HG03045 (cell line): ENCODE results near the gene ATP2C1.
"Not testable (repeated sequence)": the region's sequence is repeated elsewhere in the genome, so short reads cannot be mapped to it uniquely, and the experiment has no call there.

ENCODE experiments used
- ATAC-seq: cut with Tn5 transposase; IDR thresholded peaks from one replicate; pipeline ENCODE4 v1.9.1; 2021; ENCODE audit warnings: mild to moderate bottlenecking, moderate library complexity; ENCODE audit not compliant: unreplicated experiment

Gene ATP2C1

GRCh38 chr3:131033480-131034080 is 139.7 kb downstream of the ATP2C1 start:
- no peak for ATAC-seq

DNA sequence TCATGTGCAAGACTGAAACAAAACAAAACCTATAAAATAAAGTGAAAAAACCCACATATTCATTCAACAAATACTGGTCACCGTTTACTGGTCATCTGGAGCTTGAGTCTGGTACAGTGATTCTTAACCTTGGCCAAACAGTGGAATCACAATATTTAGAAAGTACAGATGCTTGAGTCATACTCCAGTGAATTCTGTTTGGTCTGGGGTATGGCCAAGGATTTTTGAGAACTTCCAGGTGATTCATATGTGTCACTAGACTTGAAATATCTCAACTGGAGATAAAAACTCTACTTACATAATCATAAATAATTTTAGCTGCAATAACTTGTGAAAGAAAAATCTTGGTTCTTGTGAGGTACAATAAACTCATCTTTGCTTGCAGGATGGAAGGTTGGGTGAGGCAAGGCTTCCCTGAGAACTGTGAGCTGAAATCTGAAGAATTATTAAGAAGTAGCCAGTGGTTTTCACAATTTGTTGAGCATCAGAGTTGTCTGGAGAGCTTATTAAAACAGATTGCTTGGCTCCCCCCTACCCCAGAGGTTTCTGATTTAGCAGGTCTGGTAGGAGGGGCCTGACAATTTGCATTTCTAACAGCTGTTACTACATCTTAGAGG is 142.4 kb downstream of the ATP2C1 start:
- no peak for ATAC-seq

DNA sequence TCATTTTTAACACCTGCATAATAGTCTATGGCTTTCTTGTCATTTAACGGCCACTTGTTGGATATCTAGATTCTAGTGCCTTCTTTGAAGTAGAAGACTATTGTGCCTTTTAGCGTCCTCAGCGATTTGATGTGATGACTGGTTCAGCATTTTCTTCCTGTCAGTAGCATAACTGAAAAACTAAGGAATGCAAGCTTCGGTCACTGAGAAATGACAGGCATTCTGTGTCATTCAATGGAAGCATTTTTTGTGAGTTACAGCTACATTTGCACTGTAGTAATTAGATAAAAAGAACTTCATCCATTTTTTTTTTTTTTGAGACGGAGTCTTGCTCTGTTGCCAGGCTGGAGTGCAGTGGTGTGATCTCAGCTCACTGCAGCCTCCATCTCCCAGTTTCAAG is 143.1 kb downstream of the ATP2C1 start:
- ATAC-seq, result no peak

DNA sequence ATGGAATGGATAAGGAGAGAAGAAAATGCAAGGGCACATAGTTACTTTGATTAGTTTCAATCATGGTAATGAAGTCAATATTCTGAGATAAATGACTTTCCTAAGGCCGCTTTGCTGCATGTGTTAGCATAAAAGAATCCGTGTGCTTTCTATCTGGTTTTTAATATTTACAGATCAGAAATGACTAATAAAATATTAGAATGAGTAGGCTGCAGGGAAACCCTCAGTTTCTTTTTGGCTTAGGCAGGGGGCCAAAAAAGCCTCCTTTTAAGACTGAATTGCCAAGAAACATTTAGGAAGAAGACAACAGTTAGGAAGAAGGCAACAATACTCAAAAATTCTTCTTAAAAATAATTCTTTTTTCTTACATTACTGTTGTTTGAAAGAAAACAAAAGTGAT is 144.4 kb downstream of the ATP2C1 start:
- ATAC-seq, result no peak

DNA sequence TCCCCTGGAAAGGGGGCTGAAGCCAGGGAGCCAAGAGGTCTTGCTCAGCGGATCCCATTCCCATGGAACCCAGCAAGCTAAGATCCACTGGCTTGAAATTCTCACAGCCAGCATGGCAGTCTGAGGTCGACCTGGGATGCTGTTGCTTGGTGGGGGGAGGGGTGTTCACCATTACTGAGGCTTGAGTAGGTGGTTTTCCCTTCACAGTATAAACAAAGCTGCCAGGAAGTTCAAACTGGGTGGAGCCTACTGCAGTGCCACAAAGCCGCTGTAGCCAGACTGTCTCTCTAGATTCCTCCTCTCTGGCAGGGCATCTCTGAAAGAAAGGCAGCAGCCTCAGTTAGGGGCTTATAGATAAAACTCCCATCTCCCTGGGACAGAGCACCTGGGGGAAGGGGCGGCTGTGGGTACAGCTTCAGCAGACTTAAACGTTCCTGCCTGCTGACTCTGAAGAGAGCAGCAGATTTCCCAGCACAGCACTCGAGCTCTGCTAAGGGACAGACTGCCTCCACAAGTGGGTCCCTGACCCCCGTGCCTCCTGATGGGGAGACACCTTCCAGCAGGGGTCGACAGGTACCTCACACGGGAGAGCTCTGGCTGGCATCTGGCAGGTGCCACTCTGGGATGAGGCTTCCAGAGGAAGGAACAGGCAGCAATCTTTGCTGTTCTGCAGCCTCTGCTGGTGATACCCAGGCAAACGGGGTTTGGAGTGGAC is 148.5 kb downstream of the ATP2C1 start:
- ATAC-seq, result not testable (repeated sequence)

DNA sequence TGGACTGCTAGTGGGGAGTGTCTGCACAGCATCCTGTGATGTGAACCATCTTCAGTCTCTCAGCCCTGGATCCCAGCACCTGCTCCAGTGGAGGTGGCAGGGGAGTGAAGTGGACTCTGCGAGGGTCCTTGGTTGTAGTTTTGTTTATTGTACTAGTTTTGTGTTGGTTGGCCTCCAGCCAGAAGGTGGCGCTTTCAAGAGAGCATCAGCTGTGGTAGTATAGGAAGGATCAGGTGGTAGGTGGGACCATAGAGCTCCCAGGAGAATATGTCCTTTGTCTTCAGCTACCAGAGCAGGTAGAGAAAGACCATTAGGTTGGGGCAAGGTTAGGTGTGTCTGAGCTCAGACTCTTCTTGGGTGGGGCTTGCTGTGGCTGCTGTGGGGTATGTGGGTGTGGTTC is 153.7 kb downstream of the ATP2C1 start:
- ATAC-seq, result no peak

GRCh38 chr3:131048030-131048429 is 154.1 kb downstream of the ATP2C1 start:
- no peak for ATAC-seq

DNA sequence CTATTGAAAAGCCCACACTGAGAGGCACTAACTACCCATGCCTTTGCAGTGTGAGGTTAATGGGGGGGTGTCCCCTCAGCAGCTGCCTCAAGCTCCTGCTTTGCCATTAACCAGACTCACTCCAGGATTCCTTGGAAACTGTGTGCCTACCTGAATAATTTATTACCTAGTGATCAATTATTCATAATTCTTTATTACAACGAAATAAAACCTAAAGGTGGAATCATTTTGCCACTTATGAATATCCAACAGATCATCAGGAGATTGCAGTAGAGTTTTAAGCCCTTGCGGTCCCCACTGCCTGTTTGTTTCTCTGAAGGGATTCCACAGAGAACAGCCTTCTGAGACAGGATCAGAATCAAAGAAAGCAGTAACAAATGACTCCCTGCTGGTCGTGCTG is 156.1 kb downstream of the ATP2C1 start:
- no peak for ATAC-seq

DNA sequence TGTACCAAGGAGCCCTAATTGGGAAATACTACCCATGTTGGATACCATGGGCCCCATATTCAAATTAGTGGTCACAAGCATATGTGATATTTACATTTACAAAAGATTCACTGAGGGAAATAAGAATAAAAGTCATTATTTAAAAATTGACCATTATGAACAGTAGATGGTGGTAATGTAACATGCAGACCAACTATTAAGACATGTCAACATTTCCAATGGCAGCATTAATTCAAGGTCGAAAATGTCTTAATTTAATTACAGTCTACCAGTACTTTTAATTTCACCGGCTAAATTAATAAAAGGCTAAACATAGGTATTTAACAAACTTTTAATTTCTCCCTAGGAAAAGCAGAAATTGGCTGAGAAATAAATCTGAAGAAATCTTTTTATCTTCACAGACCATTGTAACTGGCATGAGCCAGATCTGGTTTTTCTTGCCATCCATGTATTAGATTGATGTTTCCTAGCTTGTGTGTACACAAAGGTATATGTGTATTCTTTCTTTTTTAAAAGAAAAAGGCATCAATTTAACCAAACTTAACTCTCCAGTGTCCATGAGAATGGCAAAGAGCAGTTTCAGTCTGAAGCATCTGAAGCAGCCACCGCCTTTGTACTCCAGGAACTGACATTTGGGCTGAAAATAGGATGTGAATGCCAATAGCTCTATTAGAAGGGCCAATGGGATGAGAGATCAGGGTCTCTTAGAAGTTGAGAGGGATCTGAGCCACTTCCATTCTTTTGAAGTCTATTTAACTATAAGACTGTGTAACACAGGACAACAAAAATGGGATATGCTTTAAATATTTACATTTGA is 159.4 kb downstream of the ATP2C1 start:
- ATAC-seq, result no peak
